8988T (cell line): ENCODE measurements around the gene SMC1B.
"Not testable (repeated sequence)": the region's sequence is repeated elsewhere in the genome, so short reads cannot be mapped to it uniquely, and the experiment has no call there.

Source experiments
- DNase-seq: peaks from one replicate; pipeline ENCODE4 v3.0.0; 2011

Gene SMC1B

DNA sequence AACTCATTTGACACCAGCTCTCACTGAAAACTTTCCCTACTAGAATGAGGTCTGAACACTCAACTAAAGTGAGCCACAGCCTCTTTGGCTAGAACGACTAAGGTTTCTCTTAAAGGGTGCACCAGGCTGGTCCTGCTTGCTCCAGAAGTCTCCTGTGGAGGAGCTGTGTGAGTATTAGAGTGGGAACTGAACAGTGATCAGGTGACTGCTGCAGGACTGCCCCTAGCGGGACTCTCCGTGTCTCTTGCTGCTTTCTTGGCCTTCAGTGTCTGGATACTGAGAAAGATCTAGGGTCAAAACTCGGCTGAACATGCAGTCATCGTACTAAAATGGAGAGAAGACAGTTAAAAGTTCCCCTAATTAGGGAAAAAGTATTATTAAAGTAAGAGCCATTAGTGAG lies 69.1 kb downstream of the SMC1B start:
- no peak for DNase-seq

DNA sequence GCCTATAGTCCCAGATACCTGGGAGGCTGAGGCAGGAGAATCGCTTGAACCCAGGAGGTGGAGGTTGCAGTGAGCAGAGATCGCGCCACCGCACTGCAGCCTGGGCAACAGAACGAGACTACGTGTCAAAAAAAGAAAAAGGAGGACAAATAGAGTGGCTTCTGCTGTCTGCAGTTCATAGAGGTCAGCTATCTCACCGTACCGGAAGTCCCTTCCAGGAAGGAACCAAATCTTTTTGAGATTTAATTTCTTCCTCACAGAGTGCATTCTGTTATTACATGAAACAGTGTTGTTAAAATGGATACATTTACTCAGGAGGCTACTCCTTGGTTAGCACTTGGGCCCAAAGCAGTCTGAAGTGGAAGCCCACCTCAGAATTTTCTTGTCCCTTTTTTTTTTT lies 70.3 kb downstream of the SMC1B start:
- DNase-seq = no peak

DNA sequence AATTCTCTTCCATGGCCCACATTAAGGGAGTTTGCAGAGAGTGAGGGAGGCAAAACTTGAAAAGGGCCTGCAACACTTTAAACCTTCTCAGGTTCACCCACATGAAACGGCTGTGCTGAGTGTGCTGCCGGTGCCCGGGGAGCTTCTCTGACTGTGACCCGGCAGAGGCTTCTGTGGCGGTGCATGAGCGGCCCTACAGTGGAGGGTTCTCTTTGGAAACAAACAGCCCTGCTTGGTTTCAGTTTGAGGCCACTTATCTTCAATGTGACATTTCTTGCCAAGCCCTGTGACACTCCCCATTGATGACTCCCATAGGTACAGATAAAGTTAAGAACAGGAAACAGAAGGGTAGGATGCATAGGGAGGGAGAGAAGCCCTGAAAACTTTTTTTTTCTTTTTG lies 71.9 kb downstream of the SMC1B start:
- no peak for DNase-seq

DNA sequence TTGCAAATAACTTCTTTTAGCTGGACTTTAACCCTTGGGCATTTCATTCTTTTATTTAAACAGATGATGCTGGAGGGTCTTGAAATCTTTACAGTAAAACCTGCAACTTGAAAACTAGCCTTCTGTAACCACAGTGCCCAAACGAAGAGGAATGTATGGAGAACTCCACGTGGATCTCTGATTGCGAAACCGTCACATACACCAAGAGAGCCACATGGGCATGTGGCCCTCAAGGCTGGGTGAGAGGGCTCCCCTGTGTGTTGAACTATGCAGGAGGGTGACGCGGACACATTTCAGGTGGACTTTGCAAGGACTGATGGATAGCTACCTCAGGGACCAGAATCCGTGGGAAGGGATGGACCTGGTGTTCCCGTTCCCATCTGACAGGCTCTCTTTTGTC lies 73.1 kb downstream of the SMC1B start:
- no peak for DNase-seq

DNA sequence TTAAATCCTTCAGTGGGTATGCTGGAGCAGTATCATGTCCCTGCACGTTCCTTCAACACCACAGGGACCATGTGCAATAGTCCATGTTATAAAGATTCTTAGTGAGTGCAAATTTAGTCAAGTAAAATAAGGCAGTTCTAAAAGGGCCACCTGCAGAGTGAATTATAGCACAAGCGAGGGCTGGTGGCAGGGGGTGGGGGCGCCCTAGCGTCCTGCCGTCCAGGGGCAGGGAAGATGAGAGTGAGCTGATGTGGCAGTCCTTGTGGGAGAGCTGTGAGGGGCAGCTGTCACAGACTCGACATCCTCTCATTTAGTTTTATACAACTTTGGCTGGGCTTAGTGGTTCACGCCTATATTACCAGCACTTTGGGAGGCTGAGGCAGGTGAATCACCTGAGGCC lies 74.6 kb downstream of the SMC1B start:
- DNase-seq = no peak

DNA sequence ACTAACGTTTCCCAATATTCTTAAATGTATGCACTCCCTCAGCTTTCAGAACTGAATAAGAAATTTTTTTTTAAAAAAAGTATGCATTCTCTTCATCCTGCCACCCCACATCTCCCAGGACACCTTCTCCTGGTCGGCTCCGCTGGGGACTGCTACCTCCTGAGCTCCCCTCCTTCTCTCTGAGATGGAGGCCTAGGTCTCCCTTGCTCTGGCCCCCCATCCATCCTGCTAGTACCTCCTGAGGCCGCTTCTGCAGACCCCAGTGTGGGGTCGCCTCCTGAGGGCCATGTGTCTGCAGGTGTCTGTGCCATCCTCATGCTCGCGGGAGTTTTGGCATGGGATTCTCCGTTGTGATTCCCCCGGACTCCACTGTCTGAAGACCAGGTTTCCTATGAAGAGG lies 75.9 kb downstream of the SMC1B start:
- DNase-seq = no peak

DNA sequence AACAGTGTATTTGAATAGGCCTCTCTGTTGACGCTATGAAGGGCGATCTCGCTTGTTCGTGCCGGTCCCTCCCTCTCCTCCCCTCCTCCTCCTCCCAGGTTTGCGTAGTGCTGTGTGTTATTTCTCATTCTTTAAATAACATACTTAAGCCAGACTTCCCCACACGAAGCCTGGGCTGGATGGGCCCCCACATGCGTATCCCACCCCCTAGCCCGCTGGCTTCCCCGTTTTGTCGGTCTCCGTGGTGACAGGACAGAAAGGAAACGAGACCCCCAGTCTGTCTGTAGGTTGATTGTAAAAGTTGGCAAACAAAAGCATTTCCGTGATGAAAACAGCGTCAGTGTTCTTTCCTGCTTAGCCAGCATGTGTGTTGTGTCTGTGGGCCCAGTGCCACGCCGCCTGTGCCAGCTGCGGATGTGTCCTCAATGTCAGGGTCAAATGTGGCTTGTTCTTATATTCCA lies 76.4 kb downstream of the SMC1B start:
- no peak for DNase-seq

DNA sequence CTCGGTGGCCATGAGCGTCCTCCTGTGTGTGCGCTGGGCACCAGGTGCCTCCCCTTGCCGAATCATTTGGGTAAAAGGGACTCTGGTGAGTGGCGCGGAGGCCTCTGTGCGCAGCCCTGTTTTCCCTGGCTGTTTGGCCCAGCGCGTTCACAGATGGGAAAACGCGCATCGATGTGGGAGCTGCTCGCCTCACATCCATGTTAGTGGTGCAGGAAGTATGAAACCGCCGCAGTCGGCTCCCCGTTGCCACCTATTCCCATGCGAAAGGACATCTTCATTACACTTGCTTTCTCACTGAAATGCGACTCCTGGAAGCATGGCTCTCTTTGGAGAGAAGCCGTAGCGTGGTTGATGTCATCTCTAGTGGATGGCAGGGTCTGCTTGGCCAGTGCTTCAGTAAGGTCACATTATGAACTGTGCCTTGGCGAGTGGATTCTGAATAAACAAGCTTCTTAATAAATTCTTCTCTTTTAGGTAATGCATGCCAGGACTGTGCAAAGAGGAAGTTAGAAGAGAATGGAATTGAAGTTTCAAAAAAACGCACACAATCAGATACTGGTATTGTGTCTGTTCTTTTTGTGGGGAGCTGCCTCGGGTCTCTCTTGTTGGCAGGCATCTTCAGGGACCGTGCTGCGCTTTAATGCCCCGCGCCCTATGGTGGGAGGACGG lies 77.4 kb downstream of the SMC1B start:
- no peak for DNase-seq

DNA sequence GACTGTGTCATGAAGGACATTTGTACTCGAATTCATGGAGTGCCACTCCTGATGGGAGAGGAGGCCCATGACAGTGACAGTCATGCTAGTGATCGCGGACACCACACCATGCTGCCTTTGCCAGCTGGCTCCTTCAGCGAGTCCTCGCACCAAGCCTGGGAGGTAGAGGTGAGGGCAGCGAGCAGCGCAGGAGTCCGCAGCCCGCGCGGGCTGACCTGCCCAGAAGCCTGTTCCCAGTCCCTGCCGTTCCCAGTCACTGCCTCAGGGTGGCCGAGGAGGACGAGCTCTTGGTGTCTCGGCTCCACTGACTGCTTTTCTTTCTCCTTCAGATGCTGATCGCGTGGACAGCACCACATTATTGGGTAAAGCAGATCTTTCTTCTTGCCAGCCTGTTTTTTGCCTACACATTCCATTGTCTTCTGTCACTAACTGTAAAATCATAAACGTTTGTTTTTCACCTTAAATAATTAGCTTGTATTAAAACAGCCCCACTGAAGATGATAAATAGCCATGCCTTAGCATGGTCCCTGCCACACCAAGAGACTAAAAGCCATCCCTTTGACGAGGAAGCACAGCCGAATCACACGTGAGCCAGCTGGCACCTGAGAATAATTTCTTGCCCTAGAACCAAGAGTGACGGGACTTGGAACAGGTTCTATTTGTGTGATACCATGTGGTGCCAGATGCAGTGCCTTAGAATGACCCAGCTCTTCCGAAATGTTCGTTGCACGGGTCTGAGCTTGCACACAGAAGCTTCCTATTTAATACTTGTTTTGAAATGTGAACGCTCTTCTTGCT lies 78.2 kb downstream of the SMC1B start:
- no peak for DNase-seq

DNA sequence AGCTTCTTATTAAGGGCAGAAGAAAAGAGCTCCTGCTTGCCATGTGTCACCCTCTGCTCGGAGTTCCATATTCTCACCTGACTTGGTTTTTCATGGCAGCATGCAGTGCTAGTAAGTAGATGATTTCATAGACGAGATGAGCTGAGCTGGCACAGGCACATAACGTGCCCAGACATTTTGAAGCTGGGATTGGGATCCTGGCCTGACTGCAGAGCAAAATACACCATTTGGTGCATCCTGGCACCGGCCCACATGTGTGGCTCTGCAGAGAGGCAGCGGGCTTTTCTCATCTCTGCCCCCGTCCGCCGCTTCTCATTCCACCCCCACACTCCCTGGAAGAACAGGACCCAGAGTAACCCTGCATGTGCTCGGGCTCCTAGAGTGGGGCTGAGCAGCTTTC lies 78.9 kb downstream of the SMC1B start:
- DNase-seq = no peak

DNA sequence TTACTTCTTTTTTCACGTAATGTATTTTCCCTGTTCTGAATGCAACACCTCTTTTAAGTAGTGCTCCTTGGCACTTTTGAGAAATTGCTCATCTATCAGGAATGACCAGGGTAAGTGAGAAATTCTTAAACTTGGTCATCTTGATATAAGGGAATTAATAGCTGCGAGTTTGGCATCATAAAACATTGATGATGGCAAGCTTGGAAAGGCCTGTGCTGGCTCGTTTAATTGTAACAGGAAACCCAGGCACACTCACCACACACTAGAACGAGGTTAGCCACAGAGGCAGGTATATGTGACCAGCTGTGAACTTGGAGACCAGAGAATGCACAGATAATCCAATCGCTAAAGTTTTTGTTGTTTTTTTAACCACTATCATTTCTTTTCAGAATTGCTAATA lies 79.3 kb downstream of the SMC1B start:
- no peak for DNase-seq

DNA sequence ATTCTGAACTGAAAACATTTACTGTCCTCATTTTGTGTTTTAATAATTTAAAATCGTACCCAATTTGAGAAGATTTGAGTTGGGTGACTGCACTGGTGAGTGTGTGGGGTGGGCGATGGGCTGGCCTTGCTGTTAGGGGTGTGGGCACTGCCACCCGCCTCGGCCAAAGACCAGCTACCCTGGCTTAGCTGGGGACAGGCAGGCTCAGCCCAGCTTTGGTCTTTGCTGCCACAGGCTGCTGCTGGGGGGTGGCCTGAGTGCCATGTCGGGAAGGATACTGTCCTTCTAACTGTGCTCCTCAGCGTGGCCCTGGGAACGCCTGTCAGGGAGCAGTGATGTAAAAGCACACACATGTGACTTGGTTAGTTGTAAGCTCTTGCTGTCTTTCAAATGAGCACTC lies 81.4 kb downstream of the SMC1B start:
- DNase-seq = no peak

DNA sequence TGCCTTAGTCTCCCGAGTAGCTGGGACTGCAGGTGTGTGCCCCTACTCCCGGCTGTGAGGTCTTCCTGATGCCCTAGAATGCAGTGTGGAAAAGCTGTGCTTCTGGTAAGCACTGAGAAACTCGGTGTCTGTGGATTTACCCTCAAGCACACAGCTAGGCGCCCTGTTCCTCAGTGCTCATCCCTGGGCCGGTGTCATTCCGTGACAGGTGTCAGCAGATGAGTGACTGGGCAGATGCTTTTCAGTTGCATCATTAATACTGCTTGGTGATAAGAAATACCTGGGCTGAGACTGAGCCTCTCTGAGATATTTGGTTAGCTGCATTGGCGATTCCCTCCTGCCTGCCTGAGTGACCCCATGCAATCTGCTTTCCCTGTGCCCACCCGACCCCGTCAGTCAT lies 81.9 kb downstream of the SMC1B start:
- DNase-seq = no peak

DNA sequence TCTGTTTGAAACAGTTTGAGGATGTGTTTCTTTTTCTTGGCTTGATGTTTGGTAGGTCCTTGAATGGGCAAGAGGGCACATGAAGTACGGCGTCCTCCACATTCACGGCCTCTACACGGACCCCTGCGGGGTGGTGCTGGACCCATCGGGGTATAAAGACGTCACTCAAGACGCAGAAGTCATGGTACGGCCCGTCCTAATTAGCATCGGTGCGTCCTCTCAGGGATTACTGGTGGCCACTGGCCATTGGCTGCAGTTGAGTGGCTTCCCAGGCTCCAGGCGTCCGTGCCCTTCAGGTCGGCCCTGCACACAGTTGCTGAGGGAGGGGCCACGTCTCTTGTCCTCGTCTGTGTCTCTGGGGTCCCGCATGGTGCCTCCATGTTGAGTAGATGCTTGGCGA lies 82.9 kb downstream of the SMC1B start:
- no peak for DNase-seq

DNA sequence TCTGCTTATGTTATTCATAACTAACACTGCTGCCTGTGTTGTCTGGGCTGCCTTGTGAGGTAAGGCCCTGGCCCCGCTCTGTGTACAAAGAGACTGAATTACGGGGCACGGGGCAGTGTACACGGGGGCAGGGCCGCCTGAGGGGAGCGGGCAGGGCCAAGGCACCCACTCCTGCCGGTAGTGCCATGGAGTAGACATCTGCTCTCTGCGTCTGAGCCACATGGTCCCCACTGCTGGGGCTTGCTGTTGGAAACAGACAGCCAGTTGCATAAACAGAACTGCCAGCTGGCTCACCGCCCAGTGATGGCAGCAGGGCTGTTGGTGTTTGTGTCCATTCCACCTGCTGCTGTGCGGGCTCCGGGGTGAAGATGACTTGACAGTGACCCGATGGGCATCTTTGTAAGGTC lies 83.9 kb downstream of the SMC1B start:
- no peak for DNase-seq

DNA sequence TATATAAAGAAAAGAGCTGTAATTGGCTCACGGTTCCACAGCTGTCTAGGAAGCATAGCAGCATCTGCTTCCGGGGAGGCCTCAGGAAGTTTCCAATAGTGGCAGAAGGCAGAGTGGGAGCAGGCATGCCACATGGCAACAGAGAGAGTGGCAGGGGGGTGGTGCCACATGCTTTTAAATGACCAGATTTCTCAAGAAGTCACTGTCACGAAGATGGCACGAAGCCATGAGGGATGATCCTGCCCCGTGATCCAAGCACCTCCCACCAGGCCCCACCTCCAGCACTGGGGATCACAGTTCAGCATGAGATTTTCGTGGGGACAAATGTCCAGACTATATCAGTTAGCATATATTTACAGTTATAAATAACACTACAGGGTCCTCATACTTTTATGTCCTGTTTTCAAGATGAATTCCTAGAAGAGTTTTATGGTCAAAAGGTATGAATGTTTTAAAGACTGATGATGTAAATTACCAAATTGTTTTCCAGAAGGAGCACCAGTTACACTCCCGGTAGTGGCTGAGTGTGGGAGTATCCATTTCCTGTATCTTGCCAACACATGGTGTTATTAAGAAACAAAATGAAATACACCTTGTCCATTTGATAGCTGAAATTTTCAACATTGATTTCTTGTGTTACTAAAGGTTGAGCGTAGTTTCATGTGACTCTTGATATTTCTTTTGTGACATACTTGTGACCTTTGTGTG lies 84.4 kb downstream of the SMC1B start:
- DNase-seq = no peak

DNA sequence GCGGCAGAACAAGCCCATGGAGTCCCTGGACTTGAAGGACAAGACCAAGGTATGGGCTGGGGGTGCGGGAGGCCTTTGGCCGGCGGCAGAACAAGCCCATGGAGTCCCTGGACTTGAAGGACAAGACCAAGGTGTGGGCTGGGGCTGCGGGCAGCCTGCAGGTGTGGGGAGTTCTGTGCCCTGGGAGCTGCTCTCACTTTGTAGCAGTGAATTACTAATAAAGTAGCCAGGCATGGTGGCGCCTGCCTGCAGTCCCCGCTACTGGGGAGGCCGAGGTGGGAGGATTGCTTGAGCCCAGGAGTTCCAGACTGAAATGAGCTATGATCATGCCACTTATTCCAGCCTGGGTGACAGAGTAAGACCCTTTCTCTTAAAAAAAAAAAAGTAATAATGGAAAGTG lies 85.1 kb downstream of the SMC1B start:
- not testable (repeated sequence) for DNase-seq

DNA sequence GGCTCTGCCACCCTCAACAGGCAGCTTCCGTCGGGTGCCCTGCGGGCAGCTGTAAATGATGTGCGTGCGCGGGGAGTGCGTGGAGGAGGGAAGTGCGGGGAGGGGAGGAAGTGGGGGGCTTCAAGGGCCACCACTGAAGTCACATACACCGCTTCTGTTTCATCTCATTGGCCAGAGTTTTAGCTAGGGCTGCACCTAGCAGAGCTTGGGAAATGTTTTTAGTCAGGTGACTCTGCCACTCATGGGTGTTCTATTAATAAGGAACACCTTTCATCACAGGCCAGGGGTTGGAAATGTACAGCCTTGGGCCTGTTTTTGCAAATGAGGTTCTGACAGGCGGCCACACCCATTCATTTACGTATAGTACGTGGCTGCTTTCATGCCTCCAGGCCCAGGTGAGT lies 89.1 kb downstream of the SMC1B start:
- no peak for DNase-seq

DNA sequence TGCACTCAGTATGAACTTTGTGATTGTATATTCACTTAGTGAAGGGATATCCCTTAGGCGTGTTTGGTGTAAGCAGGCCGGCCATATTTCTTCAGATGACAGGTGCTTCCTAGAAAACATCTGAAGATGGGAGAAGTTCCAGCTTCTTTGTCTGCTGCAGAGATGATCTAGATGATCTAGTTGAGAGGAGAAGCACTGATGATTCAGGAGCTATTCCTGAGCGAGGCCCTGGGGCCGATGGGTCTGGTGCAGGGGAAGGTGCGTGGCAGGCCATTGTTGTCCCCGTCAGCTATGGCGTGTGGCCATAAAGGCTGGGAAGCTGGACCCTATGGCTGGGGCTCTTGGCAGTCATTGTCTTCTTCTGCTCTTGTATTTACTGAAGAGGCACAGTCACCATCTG lies 89.7 kb downstream of the SMC1B start:
- no peak for DNase-seq

DNA sequence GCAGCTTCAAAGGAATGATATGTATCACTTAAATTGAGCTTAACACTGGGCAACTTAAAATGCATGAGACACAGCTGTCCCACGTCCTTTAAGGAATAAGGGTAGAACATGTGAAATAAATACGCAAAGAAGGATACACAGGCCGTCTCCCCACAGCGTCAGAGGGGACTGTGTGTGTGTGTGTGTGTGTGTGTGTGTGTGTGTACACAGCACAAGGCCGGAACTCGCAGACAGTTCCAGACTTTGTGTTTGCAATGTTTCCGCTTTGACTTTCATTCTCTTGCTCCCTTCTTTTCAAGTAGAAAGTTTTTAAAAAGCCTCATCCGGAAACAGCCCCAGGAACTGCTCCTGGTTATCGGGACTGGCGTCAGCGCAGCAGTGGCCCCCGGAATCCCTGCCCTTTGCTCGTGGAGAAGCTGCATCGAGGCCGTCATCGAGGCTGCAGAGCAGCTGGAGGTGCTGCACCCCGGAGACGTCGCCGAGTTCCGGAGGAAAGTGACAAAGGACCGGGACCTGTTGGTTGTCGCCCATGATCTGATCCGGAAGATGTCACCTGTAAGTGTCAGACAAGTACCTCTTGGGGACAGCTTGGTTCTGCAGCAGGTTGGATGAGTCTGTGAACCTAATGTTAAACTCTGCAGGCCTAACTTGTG lies 90.4 kb downstream of the SMC1B start:
- DNase-seq = no peak

DNA sequence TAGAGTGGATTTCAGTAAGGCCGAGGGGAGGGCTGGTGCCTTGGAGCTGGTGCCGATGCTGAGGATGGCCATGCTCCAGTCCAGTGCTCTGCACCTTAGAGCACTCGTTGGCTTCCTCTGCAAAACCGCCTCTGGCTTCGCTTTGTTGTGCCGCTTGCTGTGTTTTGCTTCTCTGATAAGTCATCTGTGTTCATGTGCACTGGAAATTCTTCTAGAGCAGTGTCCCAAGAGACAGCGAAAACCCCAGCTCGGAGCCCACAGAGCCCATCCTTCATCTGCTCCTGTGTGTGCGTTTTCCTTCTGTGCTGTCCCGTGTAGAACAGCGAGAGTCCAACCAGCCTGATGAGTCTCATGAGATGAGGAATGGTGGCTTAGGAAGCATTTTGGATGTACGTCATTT lies 91.6 kb downstream of the SMC1B start:
- DNase-seq = no peak

DNA sequence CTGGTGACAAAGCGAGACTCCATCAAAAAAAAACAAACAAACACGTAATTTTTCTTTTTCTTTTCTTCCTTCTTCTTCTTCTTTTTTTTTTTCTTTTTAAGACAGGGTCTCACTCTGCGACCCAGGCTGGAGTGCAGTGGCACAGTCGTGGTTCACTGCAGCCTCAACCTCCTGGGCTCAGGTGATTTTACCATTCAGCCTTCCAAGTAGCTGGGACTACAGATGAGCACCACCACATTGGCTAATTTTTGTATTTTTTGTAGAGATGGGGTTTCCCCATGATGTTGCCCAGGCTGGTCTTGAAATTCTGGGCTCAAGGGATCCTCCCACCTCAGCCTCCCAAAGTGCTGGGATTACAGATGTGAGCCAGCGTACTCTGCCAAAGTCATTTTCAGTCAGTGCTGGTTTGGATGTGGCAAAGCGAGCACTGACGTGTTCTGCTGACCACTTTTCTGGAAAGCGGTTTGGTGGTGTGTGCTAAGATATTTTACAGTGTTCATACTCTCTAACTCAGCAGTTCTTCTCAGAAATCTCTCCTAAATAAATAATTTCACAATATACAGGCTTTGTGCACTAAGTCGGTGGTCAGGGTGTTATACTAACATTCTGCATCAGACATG lies 92.9 kb downstream of the SMC1B start:
- DNase-seq = no peak

DNA sequence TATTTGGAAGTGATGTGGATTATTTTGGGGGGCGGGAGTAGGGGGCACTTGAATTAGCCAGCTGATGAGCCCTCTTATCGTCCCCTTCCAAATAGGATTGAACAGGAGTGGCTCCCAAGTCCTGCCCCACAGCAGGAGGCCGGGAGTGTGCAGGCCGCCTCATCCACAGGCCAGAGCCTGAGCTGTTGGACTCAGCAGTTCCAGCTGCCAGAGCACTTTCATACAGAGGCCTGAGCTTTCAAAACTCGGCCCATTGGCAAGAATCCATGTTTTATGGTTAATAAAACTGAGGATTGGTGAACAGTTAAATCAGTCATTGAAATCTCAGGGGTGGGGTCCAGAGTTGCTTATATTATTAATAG lies 94.1 kb downstream of the SMC1B start:
- DNase-seq = no peak
